H1 (cell line): ENCODE results near the gene FGF18. TPM values are rescaled to one million over a fixed set of nuclear protein-coding genes. Genes with fewer than 3 reads are reported as not detected.
A peak's percentile ranks its signal among the peaks of the same experiment; 100 is the strongest.

Source experiments
- CTCF ChIA-PET: fragments of 300-600 bp; sonication (Branson Sonifier 250); formaldehyde crosslinking; loops from one replicate; lab custom pipeline; 2021; ENCODE audit not compliant: partially characterized antibody; lab: Charles Lee
- POLR2A ChIA-PET: fragments of 300-600 bp; sonication (Branson Sonifier 250); formaldehyde crosslinking; loops from one replicate; lab custom pipeline; 2021; ENCODE audit warnings: inconsistent platforms; ENCODE audit not compliant: partially characterized antibody; lab: Charles Lee
- DNase-seq, 2 experiments: peaks; one replicate each; pipeline versions ENCODE4 v3.0.0 to v3.0.0-alpha.2; 2010 to 2022; ENCODE audit warnings: low spot score in 2 of 2, low read depth in 1 of 2, mixed read lengths in 1 of 2
- FAIRE-seq: peaks from 2 replicates; lab custom pipeline; 2011; peaks lifted over from hg19 to GRCh38; lab: Jason Lieb, UNC
- H2AFZ ChIP-seq: 2 replicates; pipeline ENCODE4 v1.8.1; 2012; ENCODE audit warnings: low read length, inconsistent platforms
- H2AK5ac ChIP-seq: 2 replicates; pipeline ENCODE4 v1.6.1; 2013; ENCODE audit warnings: low read depth, low read length
- H2BK120ac ChIP-seq: replicated peaks from 2 replicates; pipeline ENCODE3; 2013; ENCODE audit warnings: low read depth, low read length, inconsistent platforms
- H2BK12ac ChIP-seq: 2 replicates; pipeline ENCODE4 v1.6.1; 2013; ENCODE audit warnings: low read depth, low read length
- H2BK15ac ChIP-seq: 2 replicates; pipeline ENCODE4 v1.6.1; 2013; ENCODE audit warnings: low read length
- H2BK20ac ChIP-seq: 2 replicates; pipeline ENCODE4 v1.6.1; 2013; ENCODE audit warnings: low read length
- H2BK5ac ChIP-seq: 2 replicates; pipeline ENCODE4 v1.6.1; 2013; ENCODE audit warnings: low read depth, low read length
- H3K14ac ChIP-seq: 2 replicates; pipeline ENCODE4 v1.6.1; 2013; ENCODE audit warnings: inconsistent platforms; ENCODE audit not compliant: insufficient read length
- H3K18ac ChIP-seq: 2 replicates; pipeline ENCODE4 v1.6.1; 2013; ENCODE audit warnings: low read length; ENCODE audit errors: extremely low read depth
- H3K23ac ChIP-seq: 2 replicates; pipeline ENCODE4 v1.6.1; 2013; ENCODE audit warnings: inconsistent platforms; ENCODE audit not compliant: insufficient read length
- H3K23me2 ChIP-seq: 2 replicates; pipeline ENCODE4 v1.6.1; 2013; ENCODE audit warnings: low read depth, low read length
- H3K27ac ChIP-seq: 2 replicates; pipeline ENCODE4 v1.6.1; 2011; ENCODE audit warnings: low read depth, low read length, inconsistent platforms
- H3K27me3 ChIP-seq, 4 experiments: replicated peaks in 1 of 4; 1 replicate in 1 of 4; 2 replicates in 3 of 4; pipeline versions ENCODE4 v1.6.1 to v1.8.1; 2011 to 2013; ENCODE audit warnings: low read length in 3 of 4, mild to moderate bottlenecking in 3 of 4, inconsistent platforms in 2 of 4, mixed read lengths in 2 of 4, moderate library complexity in 1 of 4; ENCODE audit not compliant: control insufficient read depth in 3 of 4, insufficient read depth in 3 of 4; ENCODE audit errors: extremely low read depth in 1 of 4
- H3K36me3 ChIP-seq, 4 experiments: 2 replicates each; pipeline versions ENCODE4 v1.6.1 to v1.8.1; 2011 to 2013; ENCODE audit warnings: mild to moderate bottlenecking in 4 of 4, low read length in 3 of 4, moderate library complexity in 2 of 4, control low read depth in 1 of 4, inconsistent platforms in 1 of 4; ENCODE audit not compliant: insufficient read depth in 4 of 4, control insufficient read depth in 2 of 4
- H3K4ac ChIP-seq: replicated peaks from 2 replicates; pipeline ENCODE3; 2013; ENCODE audit warnings: low read length, low read depth, mixed read lengths, inconsistent platforms; ENCODE audit not compliant: insufficient read length
- H3K4me1 ChIP-seq, 4 experiments: replicated peaks in 1 of 4; 1 replicate in 1 of 4; 2 replicates in 3 of 4; pipeline versions ENCODE4 v1.6.1 to v1.8.1; 2011 to 2013; ENCODE audit warnings: low read length in 3 of 4, inconsistent platforms in 2 of 4, mixed read lengths in 1 of 4; ENCODE audit not compliant: insufficient read depth in 4 of 4, control insufficient read depth in 3 of 4
- H3K4me2 ChIP-seq, 2 experiments: 2 replicates each; pipeline versions ENCODE4 v1.6.1 to v1.8.1; 2011 to 2013; ENCODE audit warnings: low read depth in 2 of 2, low read length in 2 of 2, control low read depth in 1 of 2, inconsistent platforms in 1 of 2, mild to moderate bottlenecking in 1 of 2; ENCODE audit not compliant: insufficient read depth in 1 of 2
- H3K4me3 ChIP-seq, 4 experiments: fragments of 200-600, 300-600 bp in 1 of 4; sonication (generic), shearing (Covaris generic), sonication (Bioruptor Twin) in 1 of 4; 2 replicates each; pipeline versions ENCODE4 v1.5.1 to v1.8.1; 2011 to 2016; ENCODE audit warnings: low read length in 4 of 4, low read depth in 3 of 4, control low read depth in 2 of 4, inconsistent platforms in 2 of 4, mild to moderate bottlenecking in 2 of 4, mixed read lengths in 1 of 4, moderate library complexity in 1 of 4; ENCODE audit not compliant: insufficient read depth in 2 of 4; ENCODE audit errors: extremely low read depth in 1 of 4
- H3K56ac ChIP-seq: replicated peaks from 2 replicates; pipeline ENCODE3; 2013; ENCODE audit warnings: low read depth, mild to moderate bottlenecking, mixed read lengths, low read length, inconsistent platforms; ENCODE audit not compliant: insufficient read length
- H3K79me1 ChIP-seq: 2 replicates; pipeline ENCODE4 v1.6.1; 2013; ENCODE audit warnings: low read depth, low read length, control low read depth
- H3K79me2 ChIP-seq, 2 experiments: 2 replicates each; pipeline versions ENCODE4 v1.6.1 to v1.8.1; 2012 to 2013; ENCODE audit warnings: low read length in 2 of 2, mild to moderate bottlenecking in 2 of 2, inconsistent platforms in 1 of 2; ENCODE audit not compliant: insufficient read depth in 2 of 2, control insufficient read depth in 1 of 2
- H3K9ac ChIP-seq, 4 experiments: replicated peaks in 1 of 4; 1 replicate in 1 of 4; 2 replicates in 3 of 4; pipeline versions ENCODE4 v1.6.1 to v1.8.1; 2011 to 2013; ENCODE audit warnings: low read depth in 3 of 4, low read length in 3 of 4, control low read depth in 2 of 4, mild to moderate bottlenecking in 2 of 4, moderate library complexity in 2 of 4, inconsistent platforms in 1 of 4; ENCODE audit errors: extremely low read depth in 1 of 4
- H3K9me3 ChIP-seq, 2 experiments: 2 replicates each; pipeline versions ENCODE4 v1.6.1 to v1.8.1; 2012 to 2013; ENCODE audit warnings: mild to moderate bottlenecking in 2 of 2, moderate library complexity in 2 of 2, control low read depth in 1 of 2, inconsistent platforms in 1 of 2, low read depth in 1 of 2, low read length in 1 of 2, mixed read lengths in 1 of 2; ENCODE audit not compliant: insufficient read depth in 2 of 2
- H4K20me1 ChIP-seq, 2 experiments: replicated peaks in 1 of 2; 2 replicates each; pipeline versions ENCODE3 to v1.8.1; 2011 to 2013; ENCODE audit warnings: inconsistent platforms in 2 of 2, low read length in 2 of 2, mild to moderate bottlenecking in 1 of 2; ENCODE audit not compliant: insufficient read depth in 2 of 2, control insufficient read depth in 1 of 2
- H4K5ac ChIP-seq: 2 replicates; pipeline ENCODE4 v1.6.1; 2013; ENCODE audit warnings: low read length, low read depth, mixed read lengths, inconsistent platforms; ENCODE audit not compliant: insufficient read length
- H4K8ac ChIP-seq: 2 replicates; pipeline ENCODE4 v1.8.0; 2013; ENCODE audit warnings: mild to moderate bottlenecking, moderate library complexity, low read length, inconsistent platforms; ENCODE audit not compliant: insufficient read depth; ENCODE audit errors: extremely low read depth
- H4K91ac ChIP-seq: replicated peaks from 2 replicates; pipeline ENCODE3; 2013; ENCODE audit warnings: low read length, mixed read lengths, inconsistent platforms; ENCODE audit not compliant: insufficient read length
- ASH2L ChIP-seq: fragments of 200-600, 300-600 bp; sonication (generic); IDR thresholded peaks from one replicate; pipeline ENCODE4 v1.7.1; 2017; ENCODE audit warnings: low read length
- BACH1 ChIP-seq: IDR thresholded peaks from 2 replicates; pipeline ENCODE4 v1.6.1; 2012; ENCODE audit warnings: low read length, improper control_type of control experiment
- BRCA1 ChIP-seq: IDR thresholded peaks from 2 replicates; pipeline ENCODE4 v1.6.1; 2012; ENCODE audit warnings: low read depth, low read length, improper control_type of control experiment
- EGR1 ChIP-seq: IDR thresholded peaks from 2 replicates; pipeline ENCODE4 v1.6.1; 2011; ENCODE audit warnings: low read depth, low read length, borderline replicate concordance
- FOSL1 ChIP-seq: IDR thresholded peaks from 2 replicates; pipeline ENCODE4 v1.6.1; 2011; ENCODE audit warnings: mild to moderate bottlenecking, low read depth, low read length, moderate library complexity; ENCODE audit not compliant: insufficient read depth
- HDAC2 ChIP-seq, 2 experiments: fragments of 300-600 bp in 1 of 2; sonication (generic) in 1 of 2; IDR thresholded peaks; 2 replicates each; pipeline ENCODE4 v1.6.1; 2011 to 2012; ENCODE audit warnings: low read depth in 2 of 2, low read length in 2 of 2, mild to moderate bottlenecking in 2 of 2, moderate library complexity in 2 of 2, borderline replicate concordance in 1 of 2, inconsistent platforms in 1 of 2
- PHF8 ChIP-seq: fragments of 200-600 bp; sonication (generic); conservative IDR thresholded peaks from 2 replicates; pipeline ENCODE4 v1.7.1; 2012; ENCODE audit warnings: low read depth, mild to moderate bottlenecking, inconsistent platforms, low read length, moderate library complexity
- RNF2 ChIP-seq: fragments of 200-900, 300-1000 bp; sonication (generic); IDR thresholded peaks from 2 replicates; pipeline ENCODE4 v1.7.1; 2016; ENCODE audit warnings: borderline replicate concordance, low read depth, mild to moderate bottlenecking, antibody characterized with exemption, low read length; ENCODE audit not compliant: poor library complexity, severe bottlenecking; ENCODE audit errors: missing control alignments
- RXRA ChIP-seq: IDR thresholded peaks from 2 replicates; pipeline ENCODE4 v1.6.1; 2011; ENCODE audit warnings: low read depth, mild to moderate bottlenecking, low read length, moderate library complexity; ENCODE audit not compliant: insufficient read depth
- SIN3A ChIP-seq, 2 experiments: IDR thresholded peaks in 1 of 2; conservative IDR thresholded peaks in 1 of 2; 2 replicates each; pipeline ENCODE4 v1.6.1; 2011 to 2012; ENCODE audit warnings: low read length in 2 of 2, improper control_type of control experiment in 1 of 2, low read depth in 1 of 2, mild to moderate bottlenecking in 1 of 2
- SRF ChIP-seq: IDR thresholded peaks from 2 replicates; pipeline ENCODE4 v1.6.1; 2011; ENCODE audit warnings: mild to moderate bottlenecking, low read depth, low read length, moderate library complexity
- TAF7 ChIP-seq: optimal IDR thresholded peaks from 2 replicates; pipeline ENCODE3; 2011; ENCODE audit warnings: low read depth, mild to moderate bottlenecking, inconsistent platforms, low read length, moderate library complexity, borderline replicate concordance
- TEAD4 ChIP-seq: IDR thresholded peaks from 2 replicates; pipeline ENCODE4 v1.6.1; 2012; ENCODE audit warnings: low read depth, low read length, inconsistent platforms, mixed read lengths
- WGBS, 2 experiments: shearing (Covaris generic) in 1 of 2; methylation state at CpG; one replicate each; pipeline versions ENCODE4 v1.1.6 to v1.1.7; 2013 to 2015; ENCODE audit warnings: low lambda C conversion rate in 2 of 2, mixed read lengths in 2 of 2, inconsistent platforms in 1 of 2, low coverage in 1 of 2, missing lambda C conversion rate in 1 of 2; ENCODE audit not compliant: insufficient replicate concordance in 2 of 2, insufficient coverage in 1 of 2, insufficient read length in 1 of 2; ENCODE audit errors: extremely low coverage in 1 of 2, missing lambda C conversion rate in 1 of 2; 5-methylcytosine and 5-hydroxymethylcytosine counted together
- polyA plus RNA-seq, 7 experiments: library from polyadenylated mRNA; depleted of rRNA in 3 of 7; stranded (reverse) in 5 of 7; unstranded in 2 of 7; fragments of >200 nt in 5 of 7; fragments of 200-250 nt in 2 of 7; gene quantifications; 1 replicate in 5 of 7; 2 replicates in 1 of 7; 4 replicates in 1 of 7; pipeline versions ENCODE4 v1.2.1 to v1.2.3, GENCODE V29; 2011 to 2013; ENCODE audit warnings: missing spikeins in 2 of 7, mixed read lengths in 2 of 7
- total RNA-seq: library from RNA; stranded (reverse); fragmentation: NEBNext Ultra II Directional; extraction: Animal tissue kit (Norgen Biotek cat#: 25700); gene quantifications from 2 replicates; pipeline ENCODE4 v1.2.1, GENCODE V29; 2021

The FGF18 gene
- total and polyA plus RNA-seq, 2 of the 8 experiments (the other 6 are each of a cell fraction or from before 2014, with no cell fraction given), result 0.54 to 1.3 TPM

DNA sequence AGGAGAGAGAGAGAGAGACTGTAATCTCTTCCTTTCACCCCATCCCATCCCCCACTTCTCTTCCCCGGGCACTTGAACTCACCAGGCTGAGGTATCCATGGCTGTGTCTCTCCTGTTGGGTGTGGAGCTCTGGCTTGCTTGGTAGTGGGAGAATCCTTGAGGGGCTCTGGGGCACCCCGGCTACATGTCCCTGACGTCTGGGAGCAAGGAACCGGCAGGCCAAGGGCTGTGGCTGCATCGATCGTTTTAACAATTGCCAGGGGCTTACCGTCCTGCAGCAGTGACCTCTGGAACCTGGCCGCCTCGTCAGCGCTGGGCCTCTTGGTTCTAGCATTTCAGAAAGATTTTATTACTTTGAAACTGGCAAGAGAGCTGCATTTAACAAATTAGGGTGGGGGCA is 30.0 kb downstream of the FGF18 start:
- no peak overlapping the region for H3K4ac ChIP-seq
- H3K4me2 ChIP-seq, result peak overlapping the region in 1 of 2 experiments; percentile 62; a peak in 1 of 4 replicates
- ChIA-PET CTCF (interaction anchor here (0.6 to 4.8 kb wide), 11 partner anchors 11 to 535 kb away, joined by 3 to 30 read pairs (median 4); partner anchors contain the start of gene FGF18), POLR2A (interaction anchor here (1.2 to 1.8 kb wide), 6 partner anchors 12 to 36 kb away, joined by 3 to 8 read pairs (median 4); partner anchors contain the start of gene FGF18)
- FAIRE-seq (no peak), DNase-seq (no peak)
- H3K27me3 ChIP-seq, result peaks cover 0 to 8% (median 6%) of the 10 kb centered on the region in 4 experiments; a peak in 4 of 7 replicates
- H4K5ac ChIP-seq, result no peak overlapping the region
- H3K4me1 ChIP-seq, result peaks cover 14 to 25% (median 20%) of the 10 kb centered on the region in 4 experiments
- no peaks in the 10 kb centered on the region for H3K79me1 ChIP-seq
- H4K91ac ChIP-seq, result no peak overlapping the region
- H3K9ac ChIP-seq, result no peak overlapping the region
- peak overlapping the region; percentile 85; the same call in 1 of the 2 replicates for H3K18ac ChIP-seq
- H4K8ac ChIP-seq, result no peak overlapping the region
- no peak overlapping the region for H2AK5ac ChIP-seq
- H2BK20ac ChIP-seq, result no peak overlapping the region
- no peak overlapping the region for H3K23ac ChIP-seq
- no peak overlapping the region for H2BK12ac ChIP-seq
- H4K20me1 ChIP-seq, result no peaks in the 10 kb centered on the region
- no peaks in the 10 kb centered on the region for H3K36me3 ChIP-seq
- H3K9me3 ChIP-seq, result no peaks in the 10 kb centered on the region
- no peak overlapping the region for H3K27ac ChIP-seq
- H2AFZ ChIP-seq, result no peak overlapping the region
- H3K4me3 ChIP-seq, result no peak overlapping the region
- WGBS, 2 experiments, result 83% methylated on average over 10 of the region's 10 CpGs; no CpG with 5 or more reads in 1 of the 2 experiments
- H3K14ac ChIP-seq, result no peak overlapping the region
- H2BK120ac ChIP-seq, result no peak overlapping the region
- no peak overlapping the region; the same call in 1 of the 2 replicates for H2BK15ac ChIP-seq
- H3K56ac ChIP-seq, result no peak overlapping the region
- H3K79me2 ChIP-seq, result no peaks in the 10 kb centered on the region
- no peak overlapping the region for H2BK5ac ChIP-seq
- peaks cover 2% of the 10 kb centered on the region; the same call in 1 of the 2 replicates for H3K23me2 ChIP-seq
- TF ChIP-seq BRCA1, result no peak
- TF ChIP-seq RXRA, result no peak
- no peak for TF ChIP-seq RNF2
- no peak for TF ChIP-seq SIN3A (conservative IDR thresholded peaks at IDR 0.05 in 1 of 2, IDR thresholded peaks at IDR 0.05 in 1 of 2; ENCODE audit: low read depth in 1 of 2, low read length in 2 of 2)
- TF ChIP-seq SRF, result no peak
- no peak for TF ChIP-seq EGR1
- TF ChIP-seq TEAD4, result no peak
- no peak for TF ChIP-seq PHF8
- no peak for TF ChIP-seq FOSL1
- no peak for TF ChIP-seq TAF7
- no peak for TF ChIP-seq BACH1
- TF ChIP-seq HDAC2 (IDR thresholded peaks at IDR 0.05; ENCODE audit: borderline replicate concordance in 1 of 2, low read depth in 2 of 2, low read length in 2 of 2), result no peak
- TF ChIP-seq ASH2L, result no peak
